Fibroblast of lung (primary cell): ENCODE data around the gene NR5A1. TPM values are rescaled to one million over a fixed set of nuclear protein-coding genes. Genes with fewer than 3 reads are reported as not detected.

Experiments used
- DNase-seq, 2 donors: peaks; one replicate each; pipeline versions ENCODE4 v3.0.0 to v3.0.0-alpha.2; 2010; ENCODE audit warnings: low read depth in 2 of 2
- H2AFZ ChIP-seq: 2 replicates; pipeline ENCODE4 v1.5.1; 2012; ENCODE audit warnings: low read length, control low read depth, inconsistent platforms
- H3K27ac ChIP-seq: 2 replicates; pipeline ENCODE4 v1.5.1; 2011; ENCODE audit warnings: low read length, control low read depth; ENCODE audit not compliant: insufficient read depth
- H3K27me3 ChIP-seq: 2 replicates; pipeline ENCODE4 v1.5.1; 2011; ENCODE audit warnings: mild to moderate bottlenecking, low read length; ENCODE audit not compliant: control insufficient read depth, insufficient read depth
- H3K36me3 ChIP-seq: 2 replicates; pipeline ENCODE4 v1.5.1; 2011; ENCODE audit warnings: low read length; ENCODE audit not compliant: control insufficient read depth, insufficient read depth
- H3K4me1 ChIP-seq: 2 replicates; pipeline ENCODE4 v1.5.1; 2011; ENCODE audit warnings: low read length; ENCODE audit not compliant: control insufficient read depth, insufficient read depth; ENCODE audit errors: extremely low read depth
- H3K4me2 ChIP-seq: 2 replicates; pipeline ENCODE4 v1.5.1; 2011; ENCODE audit warnings: low read length, control low read depth; ENCODE audit not compliant: insufficient read depth; ENCODE audit errors: extremely low read depth
- H3K4me3 ChIP-seq, 4 experiments: fragments of 200-600 bp in 1 of 4; sonication (generic) in 1 of 4; replicated peaks in 1 of 4; 2 replicates each; pipeline ENCODE4 v1.5.1; 2011 to 2016; ENCODE audit warnings: low read length in 4 of 4, low read depth in 3 of 4, mild to moderate bottlenecking in 3 of 4, control low read depth in 2 of 4, inconsistent platforms in 1 of 4, mixed read lengths in 1 of 4; ENCODE audit not compliant: insufficient read depth in 1 of 4; ENCODE audit errors: control extremely low read depth in 1 of 4
- H3K79me2 ChIP-seq: 2 replicates; pipeline ENCODE4 v1.5.1; 2012; ENCODE audit warnings: mild to moderate bottlenecking, low read length, inconsistent platforms; ENCODE audit not compliant: control insufficient read depth, insufficient read depth
- H3K9ac ChIP-seq: 2 replicates; pipeline ENCODE4 v1.5.1; 2011; ENCODE audit warnings: mild to moderate bottlenecking, low read length, control low read depth; ENCODE audit not compliant: insufficient read depth
- H3K9me3 ChIP-seq: 2 replicates; pipeline ENCODE4 v1.5.1; 2012; ENCODE audit warnings: low read depth, low read length; ENCODE audit not compliant: control insufficient read depth, insufficient read depth
- H4K20me1 ChIP-seq: 2 replicates; pipeline ENCODE4 v1.5.1; 2011; ENCODE audit warnings: low read length; ENCODE audit not compliant: control insufficient read depth, insufficient read depth; ENCODE audit errors: extremely low read depth
- EZH2 ChIP-seq: IDR thresholded peaks from 2 replicates; pipeline ENCODE4 v1.5.1; 2012; ENCODE audit warnings: low read length, control low read depth, mild to moderate bottlenecking; ENCODE audit errors: missing control alignments
- polyA plus RNA-seq, 2 donors: library from polyadenylated mRNA; depleted of rRNA in 1 of 2; stranded (reverse) in 1 of 2; unstranded in 1 of 2; fragments of >200 nt; gene quantifications; 2 replicates each; pipeline ENCODE4 v1.2.1, GENCODE V29; 2011 to 2012; ENCODE audit warnings: missing spikeins in 1 of 2
- total RNA-seq: library from RNA; depleted of rRNA; stranded (reverse); fragments of >200 nt; gene quantifications from 2 replicates; pipeline ENCODE4 v1.2.1, GENCODE V29; 2014
- TF ChIP-seq, protein P1 (sequence below), 2 donors: IDR thresholded peaks in 1 of 2; conservative IDR thresholded peaks in 1 of 2; 1 replicate in 1 of 2; 2 replicates in 1 of 2; pipeline ENCODE4 v1.5.1; 2011 to 2012; ENCODE audit warnings: low read length in 2 of 2, control low read depth in 1 of 2, inconsistent platforms in 1 of 2, low read depth in 1 of 2, mild to moderate bottlenecking in 1 of 2

Gene NR5A1
- total and polyA plus RNA-seq, 2 donors (not counting 1 experiment from before 2014, with no cell fraction given), result not detected

- H2AFZ ChIP-seq, result no peak overlapping the region
- H3K27me3 ChIP-seq, result no peaks in the 10 kb centered on the region
- no peaks in the 10 kb centered on the region for H3K79me2 ChIP-seq
- no peaks in the 10 kb centered on the region for H3K36me3 ChIP-seq
- H3K9me3 ChIP-seq, result no peaks in the 10 kb centered on the region
- TF ChIP-seq, protein P1, sequence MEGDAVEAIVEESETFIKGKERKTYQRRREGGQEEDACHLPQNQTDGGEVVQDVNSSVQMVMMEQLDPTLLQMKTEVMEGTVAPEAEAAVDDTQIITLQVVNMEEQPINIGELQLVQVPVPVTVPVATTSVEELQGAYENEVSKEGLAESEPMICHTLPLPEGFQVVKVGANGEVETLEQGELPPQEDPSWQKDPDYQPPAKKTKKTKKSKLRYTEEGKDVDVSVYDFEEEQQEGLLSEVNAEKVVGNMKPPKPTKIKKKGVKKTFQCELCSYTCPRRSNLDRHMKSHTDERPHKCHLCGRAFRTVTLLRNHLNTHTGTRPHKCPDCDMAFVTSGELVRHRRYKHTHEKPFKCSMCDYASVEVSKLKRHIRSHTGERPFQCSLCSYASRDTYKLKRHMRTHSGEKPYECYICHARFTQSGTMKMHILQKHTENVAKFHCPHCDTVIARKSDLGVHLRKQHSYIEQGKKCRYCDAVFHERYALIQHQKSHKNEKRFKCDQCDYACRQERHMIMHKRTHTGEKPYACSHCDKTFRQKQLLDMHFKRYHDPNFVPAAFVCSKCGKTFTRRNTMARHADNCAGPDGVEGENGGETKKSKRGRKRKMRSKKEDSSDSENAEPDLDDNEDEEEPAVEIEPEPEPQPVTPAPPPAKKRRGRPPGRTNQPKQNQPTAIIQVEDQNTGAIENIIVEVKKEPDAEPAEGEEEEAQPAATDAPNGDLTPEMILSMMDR (conservative IDR thresholded peaks at IDR 0.05 in 1 of 2, IDR thresholded peaks at IDR 0.05 in 1 of 2; ENCODE audit: low read depth in 1 of 2, low read length in 2 of 2), result no peak
- TF ChIP-seq EZH2, result no peak
- H3K4me2 ChIP-seq, result no peak overlapping the region
- no peak for DNase-seq
- no peaks in the 10 kb centered on the region for H4K20me1 ChIP-seq
- no peak overlapping the region for H3K4me3 ChIP-seq
- H3K27ac ChIP-seq, result no peak overlapping the region
- H3K9ac ChIP-seq, result no peak overlapping the region
- H3K4me1 ChIP-seq, result no peaks in the 10 kb centered on the region
Observed at GRCh38 chr9:124442379-124442778, 64.8 kb downstream of the NR5A1 start.

GRCh38 chr9:124441291-124441690 lies 65.9 kb downstream of the NR5A1 start:
- Histone ChIP-seq H3K4me3 (no peak overlapping the region), H3K9me3 (no peaks in the 10 kb centered on the region), H3K27me3 (peaks cover 3% of the 10 kb centered on the region), H4K20me1 (no peaks in the 10 kb centered on the region), H3K4me2 (no peak overlapping the region), H3K27ac (no peak overlapping the region), H3K9ac (no peak overlapping the region), H3K79me2 (no peaks in the 10 kb centered on the region), H2AFZ (no peak overlapping the region), H3K36me3 (no peaks in the 10 kb centered on the region), H3K4me1 (no peaks in the 10 kb centered on the region)
- TF ChIP-seq, protein P1 (conservative IDR thresholded peaks at IDR 0.05 in 1 of 2, IDR thresholded peaks at IDR 0.05 in 1 of 2; ENCODE audit: low read depth in 1 of 2, low read length in 2 of 2), result no peak
- TF ChIP-seq EZH2, result no peak
- no peak for DNase-seq

DNA sequence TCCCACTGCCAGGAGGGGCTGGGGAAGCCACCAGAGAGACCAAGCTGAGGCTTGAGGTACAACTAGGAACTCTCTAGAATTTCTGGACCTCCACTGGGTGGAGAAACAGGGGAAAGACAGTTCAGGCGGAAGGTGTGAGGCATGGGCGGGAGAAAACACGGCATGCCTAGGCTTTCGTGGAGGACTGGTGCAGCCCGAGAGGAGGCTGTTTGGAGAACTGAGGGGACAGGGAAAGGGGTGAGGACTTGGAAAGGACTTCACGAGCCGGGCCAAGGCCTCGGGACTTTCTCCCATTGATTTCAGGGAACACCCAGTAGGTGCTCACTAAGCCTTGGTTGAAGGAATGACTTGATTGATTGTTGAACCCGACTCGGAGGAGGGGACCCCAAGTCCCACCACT lies 66.4 kb downstream of the NR5A1 start:
- H3K9ac ChIP-seq, result no peak overlapping the region
- H2AFZ ChIP-seq, result no peak overlapping the region
- TF ChIP-seq, protein P1 (conservative IDR thresholded peaks at IDR 0.05 in 1 of 2, IDR thresholded peaks at IDR 0.05 in 1 of 2; ENCODE audit: low read depth in 1 of 2, low read length in 2 of 2), result no peak
- TF ChIP-seq EZH2, result no peak
- H3K9me3 ChIP-seq, result no peaks in the 10 kb centered on the region
- H3K27me3 ChIP-seq, result peaks cover 3% of the 10 kb centered on the region
- H3K4me1 ChIP-seq, result no peaks in the 10 kb centered on the region
- H4K20me1 ChIP-seq, result no peaks in the 10 kb centered on the region
- no peak overlapping the region for H3K4me3 ChIP-seq
- H3K27ac ChIP-seq, result no peak overlapping the region
- no peaks in the 10 kb centered on the region for H3K36me3 ChIP-seq
- DNase-seq, result no peak
- no peak overlapping the region for H3K4me2 ChIP-seq
- no peaks in the 10 kb centered on the region for H3K79me2 ChIP-seq
